AG09309 (cell line): Measurements from ENCODE around the gene ZNF8.
"Not testable (repeated sequence)": the region's sequence is repeated elsewhere in the genome, so short reads cannot be mapped to it uniquely, and the experiment has no call there.

Experiments used
- DNase-seq: peaks from one replicate; pipeline ENCODE4 v3.0.0-alpha.2; 2010; ENCODE audit warnings: low read depth
- H3K4me3 ChIP-seq: 2 replicates; pipeline ENCODE4 v1.5.1; 2011; ENCODE audit warnings: mild to moderate bottlenecking, low read depth, low read length, moderate library complexity; ENCODE audit not compliant: control insufficient read depth
- CTCF ChIP-seq: IDR thresholded peaks from 2 replicates; pipeline ENCODE4 v1.5.1; 2011; ENCODE audit warnings: mild to moderate bottlenecking, low read depth, low read length, inconsistent platforms; ENCODE audit not compliant: insufficient read depth, control insufficient read depth; ENCODE audit errors: missing control alignments

The ZNF8 gene

GRCh38 chr19:58305065-58305931, 26.5 kb downstream of the ZNF8 start, which contains the start of gene ERVK3-1:
ERVK3-1 (plus strand) TSS chr19:58305377; CDS start chr19:58312169, 6,792 bp downstream.
- peak; percentile 88 for DNase-seq
- TF ChIP-seq CTCF: no peak
- H3K4me3 ChIP-seq: peak within 1 kb of the TSS; percentile 91

- DNase-seq: no peak
- H3K4me3 ChIP-seq: peak overlapping the region; percentile 91
- no peak for TF ChIP-seq CTCF
Measured at GRCh38 chr19:58305932-58306323, 27.2 kb downstream of the ZNF8 start.

GRCh38 chr19:58307736-58308135, 29.0 kb downstream of the ZNF8 start:
- TF ChIP-seq CTCF: no peak
- H3K4me3 ChIP-seq: no peak overlapping the region
- DNase-seq: no peak

- TF ChIP-seq CTCF: peak; percentile 26
- H3K4me3 ChIP-seq, DNase-seq: not testable (repeated sequence)
Measured at GRCh38 chr19:58310685-58311084, 31.9 kb downstream of the ZNF8 start.

- TF ChIP-seq CTCF: no peak
- no peak overlapping the region for H3K4me3 ChIP-seq
- no peak for DNase-seq
Measured at GRCh38 chr19:58311345-58311865, 32.6 kb downstream of the ZNF8 start.

- no peak for DNase-seq
- H3K4me3 ChIP-seq: no peak overlapping the region
- TF ChIP-seq CTCF: no peak
Measured at GRCh38 chr19:58315580-58315979, 36.8 kb downstream of the ZNF8 start.
